SK-N-SH treated with all-trans-retinoic acid at 6 μM for 48 hours (cell line): ENCODE data around the gene HAPLN3.

Experiments
- ARNTL ChIP-seq: fragments of 450-650 bp; formaldehyde crosslinking; IDR thresholded peaks from 2 replicates; pipeline ENCODE4 v1.5.0; 2020; ENCODE audit warnings: low read depth, mild to moderate bottlenecking, moderate library complexity, borderline replicate concordance
- CREB5 ChIP-seq: fragments of 250-450 bp; sonication (Bioruptor Pico); IDR thresholded peaks from 2 replicates; pipeline ENCODE4 v1.5.1; 2020; ENCODE audit warnings: low read depth, mild to moderate bottlenecking, moderate library complexity
- PATZ1 ChIP-seq: fragments of 250-450 bp; sonication (Bioruptor Pico); IDR thresholded peaks from 2 replicates; pipeline ENCODE4 v1.8.0; 2020; ENCODE audit warnings: mild to moderate bottlenecking, moderate library complexity, borderline replicate concordance
- ZNF565 ChIP-seq: fragments of 450-650 bp; formaldehyde crosslinking; conservative IDR thresholded peaks from 2 replicates; pipeline ENCODE4 v1.5.0; 2020; ENCODE audit warnings: low read depth, mild to moderate bottlenecking, moderate library complexity
- ZNF8 ChIP-seq: fragments of 450-650 bp; formaldehyde crosslinking; IDR thresholded peaks from 2 replicates; pipeline ENCODE4 v1.5.0; 2020; ENCODE audit warnings: mild to moderate bottlenecking, moderate library complexity

- TF ChIP-seq CREB5 (CRISPR knock-in tag): no peak
- no peak for TF ChIP-seq ZNF8
- no peak for TF ChIP-seq ARNTL
- no peak for TF ChIP-seq ZNF565
- no peak for TF ChIP-seq PATZ1 (CRISPR knock-in tag)
Measured at GRCh38 chr15:88904257-88904623, 8.9 kb upstream of the HAPLN3 start.
